Activated naive CD8-positive, alpha-beta T cell treated with anti-CD3 and anti-CD28 coated beads, Interleukin-2, amount 50 U/mL, for 24 hours (primary cell): ENCODE data around the gene BMP7.
A peak's percentile ranks its signal among the peaks of the same experiment; 100 is the strongest.
"Not testable (repeated sequence)": the region's sequence is repeated elsewhere in the genome, so short reads cannot be mapped to it uniquely, and the experiment has no call there.

Experiments
- ATAC-seq: fragments of 150-1000 bp; cut with Tn5 transposase; one replicate; pipeline ENCODE4 v1.10.0; 2021
- DNase-seq: peaks from one replicate; pipeline ENCODE4 v3.0.0; 2021
- H3K27ac Mint-ChIP-seq: one replicate; pipeline ENCODE4 v1.8.0; 2021; ENCODE audit warnings: mild to moderate bottlenecking, mixed read lengths
- H3K27me3 Mint-ChIP-seq: one replicate; pipeline ENCODE4 v1.8.0; 2021; ENCODE audit warnings: mixed read lengths
- H3K36me3 Mint-ChIP-seq: one replicate; pipeline ENCODE4 v1.8.0; 2021; ENCODE audit warnings: low read depth, mixed read lengths
- H3K4me1 Mint-ChIP-seq: one replicate; pipeline ENCODE4 v1.8.0; 2021; ENCODE audit warnings: mixed read lengths
- H3K4me3 Mint-ChIP-seq: one replicate; pipeline ENCODE4 v1.8.0; 2021; ENCODE audit warnings: mild to moderate bottlenecking, moderate library complexity, mixed read lengths
- H3K9me3 Mint-ChIP-seq: one replicate; pipeline ENCODE4 v1.8.0; 2021; ENCODE audit warnings: mixed read lengths

Gene BMP7

GRCh38 chr20:57293995-57294394 is 27.6 kb upstream of the BMP7 start:
- no peaks in the 10 kb centered on the region for H3K9me3 Mint-ChIP-seq
- H3K27ac Mint-ChIP-seq = no peak overlapping the region
- no peak overlapping the region for H3K4me3 Mint-ChIP-seq
- DNase-seq (no peak), ATAC-seq (no peak)
- H3K36me3 Mint-ChIP-seq = no peaks in the 10 kb centered on the region
- H3K27me3 Mint-ChIP-seq = peaks cover 18% of the 10 kb centered on the region
- no peaks in the 10 kb centered on the region for H3K4me1 Mint-ChIP-seq

GRCh38 chr20:57292611-57293010 is 26.2 kb upstream of the BMP7 start:
- H3K27me3 Mint-ChIP-seq = peaks cover 27% of the 10 kb centered on the region
- no peaks in the 10 kb centered on the region for H3K4me1 Mint-ChIP-seq
- no peak overlapping the region for H3K4me3 Mint-ChIP-seq
- DNase-seq (no peak), ATAC-seq (no peak)
- H3K27ac Mint-ChIP-seq = no peak overlapping the region
- H3K9me3 Mint-ChIP-seq = no peaks in the 10 kb centered on the region
- H3K36me3 Mint-ChIP-seq = no peaks in the 10 kb centered on the region

GRCh38 chr20:57291694-57292093 is 25.3 kb upstream of the BMP7 start:
- Mint-ChIP-seq H3K27me3 (peaks cover 36% of the 10 kb centered on the region), H3K9me3 (no peaks in the 10 kb centered on the region), H3K4me1 (no peaks in the 10 kb centered on the region), H3K27ac (no peak overlapping the region), H3K4me3 (no peak overlapping the region), H3K36me3 (no peaks in the 10 kb centered on the region)
- ATAC-seq = no peak
- DNase-seq = no peak

- no peaks in the 10 kb centered on the region for H3K4me1 Mint-ChIP-seq
- no peaks in the 10 kb centered on the region for H3K36me3 Mint-ChIP-seq
- no peaks in the 10 kb centered on the region for H3K9me3 Mint-ChIP-seq
Observed at GRCh38 chr20:57291003-57291402, 24.6 kb upstream of the BMP7 start.

GRCh38 chr20:57290178-57290484 is 23.7 kb upstream of the BMP7 start:
- H3K27me3 Mint-ChIP-seq = peaks cover 43% of the 10 kb centered on the region
- no peak overlapping the region for H3K27ac Mint-ChIP-seq
- H3K4me3 Mint-ChIP-seq = no peak overlapping the region
- ATAC-seq (no peak), DNase-seq (no peak)
- H3K4me1 Mint-ChIP-seq = no peaks in the 10 kb centered on the region
- no peaks in the 10 kb centered on the region for H3K36me3 Mint-ChIP-seq
- H3K9me3 Mint-ChIP-seq = no peaks in the 10 kb centered on the region

More at GRCh38 chr20:57291003-57291402, 24.6 kb upstream of the BMP7 start:
- no peak overlapping the region for H3K4me3 Mint-ChIP-seq
- ATAC-seq (no peak), DNase-seq (no peak)
- peaks cover 43% of the 10 kb centered on the region for H3K27me3 Mint-ChIP-seq
- no peak overlapping the region for H3K27ac Mint-ChIP-seq

- H3K27me3 Mint-ChIP-seq = peaks cover 43% of the 10 kb centered on the region
- H3K4me1 Mint-ChIP-seq = no peaks in the 10 kb centered on the region
- no peak overlapping the region for H3K4me3 Mint-ChIP-seq
- no peaks in the 10 kb centered on the region for H3K36me3 Mint-ChIP-seq
- H3K27ac Mint-ChIP-seq = no peak overlapping the region
- ATAC-seq (no peak), DNase-seq (no peak)
- no peaks in the 10 kb centered on the region for H3K9me3 Mint-ChIP-seq
Observed at GRCh38 chr20:57289391-57290177, 23.1 kb upstream of the BMP7 start.

- Mint-ChIP-seq H3K27ac (no peak overlapping the region), H3K36me3 (no peaks in the 10 kb centered on the region), H3K27me3 (peaks cover 44% of the 10 kb centered on the region), H3K9me3 (no peaks in the 10 kb centered on the region), H3K4me1 (peaks cover 2% of the 10 kb centered on the region), H3K4me3 (no peak overlapping the region)
- no peak for ATAC-seq
- DNase-seq = no peak
Observed at GRCh38 chr20:57288651-57289277, 22.3 kb upstream of the BMP7 start.

GRCh38 chr20:57287901-57288300 is 21.5 kb upstream of the BMP7 start:
- Mint-ChIP-seq H3K9me3 (no peaks in the 10 kb centered on the region), H3K27ac (peak overlapping the region; percentile 36), H3K4me3 (no peak overlapping the region)

GRCh38 chr20:57287007-57287880 is 20.8 kb upstream of the BMP7 start:
- DNase-seq (no peak), ATAC-seq (no peak)
- Mint-ChIP-seq H3K36me3 (no peaks in the 10 kb centered on the region), H3K27me3 (peaks cover 52% of the 10 kb centered on the region), H3K4me3 (no peak overlapping the region), H3K9me3 (no peaks in the 10 kb centered on the region), H3K27ac (no peak overlapping the region), H3K4me1 (peaks cover 2% of the 10 kb centered on the region)

More at GRCh38 chr20:57287901-57288300, 21.5 kb upstream of the BMP7 start:
- peaks cover 2% of the 10 kb centered on the region for H3K4me1 Mint-ChIP-seq
- ATAC-seq (no peak), DNase-seq (no peak)
- peaks cover 49% of the 10 kb centered on the region for H3K27me3 Mint-ChIP-seq
- no peaks in the 10 kb centered on the region for H3K36me3 Mint-ChIP-seq

- Mint-ChIP-seq H3K36me3 (no peaks in the 10 kb centered on the region), H3K9me3 (no peaks in the 10 kb centered on the region), H3K4me1 (peaks cover 2% of the 10 kb centered on the region), H3K4me3 (no peak overlapping the region), H3K27me3 (peaks cover 49% of the 10 kb centered on the region), H3K27ac (no peak overlapping the region)
- ATAC-seq (no peak), DNase-seq (no peak)
Observed at GRCh38 chr20:57283860-57284259, 17.4 kb upstream of the BMP7 start.

- ATAC-seq = no peak
- H3K9me3 Mint-ChIP-seq = no peaks in the 10 kb centered on the region
Observed at GRCh38 chr20:57282670-57283361, 16.4 kb upstream of the BMP7 start.

GRCh38 chr20:57281900-57282299 is 15.5 kb upstream of the BMP7 start:
- ATAC-seq (no peak), DNase-seq (no peak)
- Mint-ChIP-seq H3K27ac (no peak overlapping the region), H3K9me3 (no peaks in the 10 kb centered on the region), H3K27me3 (peaks cover 31% of the 10 kb centered on the region), H3K36me3 (no peaks in the 10 kb centered on the region), H3K4me1 (peaks cover 2% of the 10 kb centered on the region), H3K4me3 (no peak overlapping the region)

More at GRCh38 chr20:57282670-57283361, 16.4 kb upstream of the BMP7 start:
- no peak for DNase-seq
- no peak overlapping the region for H3K4me3 Mint-ChIP-seq
- H3K27ac Mint-ChIP-seq = no peak overlapping the region
- peaks cover 40% of the 10 kb centered on the region for H3K27me3 Mint-ChIP-seq
- no peaks in the 10 kb centered on the region for H3K36me3 Mint-ChIP-seq
- H3K4me1 Mint-ChIP-seq = peaks cover 2% of the 10 kb centered on the region

- Mint-ChIP-seq H3K27ac (no peak overlapping the region), H3K4me3 (no peak overlapping the region), H3K9me3 (no peaks in the 10 kb centered on the region), H3K36me3 (no peaks in the 10 kb centered on the region), H3K27me3 (peaks cover 22% of the 10 kb centered on the region), H3K4me1 (peaks cover 2% of the 10 kb centered on the region)
- ATAC-seq = no peak
- no peak for DNase-seq
Observed at GRCh38 chr20:57280221-57280620, 13.8 kb upstream of the BMP7 start.

- DNase-seq, H3K9me3 Mint-ChIP-seq, H3K4me3 Mint-ChIP-seq, H3K36me3 Mint-ChIP-seq, H3K4me1 Mint-ChIP-seq, H3K27ac Mint-ChIP-seq, ATAC-seq: not testable (repeated sequence)
- H3K27me3 Mint-ChIP-seq = peaks cover 27% of the 10 kb centered on the region
Observed at GRCh38 chr20:57279548-57279947, 13.1 kb upstream of the BMP7 start.
